BJ (cell line): Measurements from ENCODE around the gene ANKRD49. TPM values are rescaled to one million over a fixed set of nuclear protein-coding genes. Genes with fewer than 3 reads are reported as not detected.

Experiments
- CTCF ChIA-PET: fragments of 350-600 bp; formaldehyde crosslinking; extraction: SDS; loops from one replicate; lab custom pipeline; 2021; ENCODE audit warnings: antibody characterized with exemption, inconsistent platforms; lab: Yijun Ruan, JAX
- POLR2A ChIA-PET: fragments of 300-600 bp; sonication (Branson Sonifier 250); formaldehyde crosslinking; extraction: SDS; loops from one replicate; lab custom pipeline; 2021; ENCODE audit warnings: antibody characterized with exemption; lab: Charles Lee
- DNase-seq: peaks from one replicate; pipeline ENCODE4 v3.0.0-alpha.2; 2011; ENCODE audit warnings: low read depth
- H3K27me3 ChIP-seq: 2 replicates; pipeline ENCODE4 v1.6.0; 2011; ENCODE audit warnings: low read length; ENCODE audit not compliant: control insufficient read depth, insufficient read depth
- H3K36me3 ChIP-seq: 2 replicates; pipeline ENCODE4 v1.5.1; 2011; ENCODE audit warnings: low read length; ENCODE audit not compliant: control insufficient read depth, insufficient read depth
- H3K4me3 ChIP-seq: 2 replicates; pipeline ENCODE4 v1.5.1; 2011; ENCODE audit warnings: low read depth, mild to moderate bottlenecking, control low read depth, low read length
- CTCF ChIP-seq: IDR thresholded peaks from 2 replicates; pipeline ENCODE4 v1.5.1; 2011; ENCODE audit warnings: low read depth, mild to moderate bottlenecking, control low read depth, inconsistent platforms, low read length, moderate library complexity; ENCODE audit not compliant: insufficient read depth
- polyA plus RNA-seq: library from polyadenylated mRNA; depleted of rRNA; stranded (reverse); fragments of >200 nt; gene quantifications from 2 replicates; pipeline ENCODE4 v1.2.3, GENCODE V29; 2011

The ANKRD49 gene
- polyA plus RNA-seq, 1 experiment: 8.1 TPM

GRCh38 chr11:94459576-94459975 lies 34.2 kb upstream of the ANKRD49 start:
- TF ChIP-seq CTCF: no peak
- H3K27me3 ChIP-seq: no peaks in the 10 kb centered on the region
- DNase-seq: no peak
- POLR2A ChIA-PET: interaction anchor here (0.6 kb wide), 1 partner anchor 274 kb away, joined by 3 read pairs; no protein-coding TSS in a partner anchor
- no peak overlapping the region for H3K4me3 ChIP-seq
- CTCF ChIA-PET: interaction anchor here (0.9 to 1.5 kb wide), 3 partner anchors 10 to 44 kb away, joined by 3 read pairs; no protein-coding TSS in a partner anchor
- H3K36me3 ChIP-seq: no peaks in the 10 kb centered on the region

- TF ChIP-seq CTCF: no peak
- ChIA-PET CTCF (interaction anchor here (1.1 kb wide), 1 partner anchor 10 kb away, joined by 3 read pairs; no protein-coding TSS in a partner anchor), POLR2A (no interaction called here)
- no peak for DNase-seq
- H3K4me3 ChIP-seq: no peak overlapping the region
- H3K36me3 ChIP-seq: 0 out of 2 replicates have a peak, but pooled peaks cover 2% of the 10 kb centered on the region
- H3K27me3 ChIP-seq: no peaks in the 10 kb centered on the region
These were observed 24.4 kb upstream of the ANKRD49 start for GRCh38 chr11:94469416-94469815.

- H3K36me3 ChIP-seq: no peaks in the 10 kb centered on the region
- ChIA-PET CTCF (no interaction called here), POLR2A (no interaction called here)
- DNase-seq: no peak
- H3K27me3 ChIP-seq: no peaks in the 10 kb centered on the region
- TF ChIP-seq CTCF: no peak
- no peak overlapping the region for H3K4me3 ChIP-seq
These were observed 20.6 kb upstream of the ANKRD49 start for GRCh38 chr11:94472916-94473799.

- no peak for TF ChIP-seq CTCF
- DNase-seq: no peak
- no peaks in the 10 kb centered on the region for H3K27me3 ChIP-seq
- no peaks in the 10 kb centered on the region; the same call in 1 of the 2 replicates for H3K36me3 ChIP-seq
- CTCF ChIA-PET: interaction anchor here (0.5 to 1.4 kb wide), 2 partner anchors 136 to 306 kb away, joined by 3 read pairs; no protein-coding TSS in a partner anchor
- no peak overlapping the region for H3K4me3 ChIP-seq
- POLR2A ChIA-PET: no interaction called here
These were observed 16.2 kb upstream of the ANKRD49 start for GRCh38 chr11:94477624-94478023.

GRCh38 chr11:94481342-94481741 lies 12.4 kb upstream of the ANKRD49 start:
- peaks cover 3% of the 10 kb centered on the region for H3K36me3 ChIP-seq
- no peak for DNase-seq
- POLR2A ChIA-PET: no interaction called here
- no peak overlapping the region for H3K4me3 ChIP-seq
- CTCF ChIA-PET: no interaction called here
- TF ChIP-seq CTCF: no peak
- H3K27me3 ChIP-seq: no peaks in the 10 kb centered on the region
